HEK293 (cell line): ENCODE measurements around the gene NCKAP5.

Experiments used
- BCL11A ChIP-seq: fragments of 450-650 bp; formaldehyde crosslinking; IDR thresholded peaks from 2 replicates; pipeline ENCODE4 v1.5.1; 2016; ENCODE audit warnings: low read depth, missing biosample characterization, missing genetic modification characterization
- HOXA7 ChIP-seq: sonication (generic); formaldehyde crosslinking; IDR thresholded peaks from 2 replicates; pipeline ENCODE4 v1.8.1; 2022; ENCODE audit warnings: missing genetic modification reagents, borderline replicate concordance
- KLF16 ChIP-seq: fragments of 450-650 bp; formaldehyde crosslinking; IDR thresholded peaks from 2 replicates; pipeline ENCODE4 v1.5.1; 2017; ENCODE audit warnings: missing biosample characterization, missing genetic modification characterization
- RBAK ChIP-seq: fragments of 450-650 bp; formaldehyde crosslinking; IDR thresholded peaks from 2 replicates; pipeline ENCODE4 v1.5.1; 2016; ENCODE audit warnings: missing biosample characterization, missing genetic modification characterization
- ZFHX2 ChIP-seq: fragments of 450-650 bp; formaldehyde crosslinking; conservative IDR thresholded peaks from 2 replicates; pipeline ENCODE4 v1.5.1; 2016; ENCODE audit warnings: missing biosample characterization, missing genetic modification characterization
- ZNF146 ChIP-seq: fragments of 450-650 bp; formaldehyde crosslinking; IDR thresholded peaks from 2 replicates; pipeline ENCODE4 v1.5.1; 2016; ENCODE audit warnings: missing biosample characterization, missing genetic modification characterization
- ZNF23 ChIP-seq: fragments of 450-650 bp; formaldehyde crosslinking; IDR thresholded peaks from 2 replicates; pipeline ENCODE4 v1.5.1; 2016; ENCODE audit warnings: missing biosample characterization, missing genetic modification characterization, borderline replicate concordance
- ZNF558 ChIP-seq: fragments of 450-650 bp; formaldehyde crosslinking; IDR thresholded peaks from 2 replicates; pipeline ENCODE4 v1.5.1; 2016; ENCODE audit warnings: missing biosample characterization, missing genetic modification characterization
- ZNF707 ChIP-seq: fragments of 450-650 bp; formaldehyde crosslinking; IDR thresholded peaks from 2 replicates; pipeline ENCODE4 v1.5.1; 2016; ENCODE audit warnings: missing biosample characterization, missing genetic modification characterization
- ZNF777 ChIP-seq: fragments of 450-650 bp; formaldehyde crosslinking; IDR thresholded peaks from 2 replicates; pipeline ENCODE4 v1.5.1; 2017; ENCODE audit warnings: missing biosample characterization, missing genetic modification characterization, borderline replicate concordance
- TF ChIP-seq, protein P1 (sequence below): fragments of 450-650 bp; formaldehyde crosslinking; IDR thresholded peaks from 2 replicates; pipeline ENCODE4 v1.5.1; 2016; ENCODE audit warnings: missing biosample characterization, missing genetic modification characterization
- TF ChIP-seq, protein P2 (sequence below): fragments of 450-650 bp; formaldehyde crosslinking; IDR thresholded peaks from 2 replicates; pipeline ENCODE4 v1.5.1; 2016; ENCODE audit warnings: missing biosample characterization, missing genetic modification characterization
- TF ChIP-seq, protein P3 (sequence below): fragments of 450-650 bp; formaldehyde crosslinking; IDR thresholded peaks from 2 replicates; pipeline ENCODE4 v1.5.1; 2016; ENCODE audit warnings: missing biosample characterization, missing genetic modification characterization
- TF ChIP-seq, protein P4 (sequence below): fragments of 450-650 bp; formaldehyde crosslinking; IDR thresholded peaks from 2 replicates; pipeline ENCODE4 v1.5.1; 2016; ENCODE audit warnings: missing biosample characterization, missing genetic modification characterization

DNA sequence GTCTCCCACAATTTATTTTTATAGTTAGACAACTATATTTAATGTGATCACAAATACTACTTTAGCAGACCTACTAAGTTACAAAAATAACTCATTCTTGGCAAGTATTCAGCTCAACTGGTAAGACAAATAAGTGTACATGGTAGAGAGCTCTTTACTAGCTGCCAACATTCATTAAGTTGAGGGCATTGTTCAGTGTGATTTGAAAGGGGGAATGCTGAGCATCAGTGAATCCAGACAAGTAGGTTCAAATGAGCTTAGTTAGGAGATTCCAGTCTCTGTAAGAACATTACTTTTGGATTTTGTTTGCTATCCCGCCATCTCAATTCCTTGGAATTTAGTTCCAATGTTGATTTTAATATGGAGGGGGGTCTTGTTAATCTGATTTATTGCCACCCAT is 710.9 kb downstream of the NCKAP5 start:
- TF ChIP-seq, protein P1, sequence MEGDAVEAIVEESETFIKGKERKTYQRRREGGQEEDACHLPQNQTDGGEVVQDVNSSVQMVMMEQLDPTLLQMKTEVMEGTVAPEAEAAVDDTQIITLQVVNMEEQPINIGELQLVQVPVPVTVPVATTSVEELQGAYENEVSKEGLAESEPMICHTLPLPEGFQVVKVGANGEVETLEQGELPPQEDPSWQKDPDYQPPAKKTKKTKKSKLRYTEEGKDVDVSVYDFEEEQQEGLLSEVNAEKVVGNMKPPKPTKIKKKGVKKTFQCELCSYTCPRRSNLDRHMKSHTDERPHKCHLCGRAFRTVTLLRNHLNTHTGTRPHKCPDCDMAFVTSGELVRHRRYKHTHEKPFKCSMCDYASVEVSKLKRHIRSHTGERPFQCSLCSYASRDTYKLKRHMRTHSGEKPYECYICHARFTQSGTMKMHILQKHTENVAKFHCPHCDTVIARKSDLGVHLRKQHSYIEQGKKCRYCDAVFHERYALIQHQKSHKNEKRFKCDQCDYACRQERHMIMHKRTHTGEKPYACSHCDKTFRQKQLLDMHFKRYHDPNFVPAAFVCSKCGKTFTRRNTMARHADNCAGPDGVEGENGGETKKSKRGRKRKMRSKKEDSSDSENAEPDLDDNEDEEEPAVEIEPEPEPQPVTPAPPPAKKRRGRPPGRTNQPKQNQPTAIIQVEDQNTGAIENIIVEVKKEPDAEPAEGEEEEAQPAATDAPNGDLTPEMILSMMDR, result no peak
- TF ChIP-seq ZNF777 (tag by site-specific recombination) (no peak), ZNF707 (no peak), ZNF146 (tag by site-specific recombination) (no peak), HOXA7 (CRISPR knock-in tag) (no peak), RBAK (tag by site-specific recombination) (no peak), ZNF23 (no peak), BCL11A (tag by site-specific recombination) (no peak), ZFHX2 (tag by site-specific recombination) (no peak), ZNF558 (tag by site-specific recombination) (no peak), KLF16 (tag by site-specific recombination) (no peak)
- TF ChIP-seq, protein P2, sequence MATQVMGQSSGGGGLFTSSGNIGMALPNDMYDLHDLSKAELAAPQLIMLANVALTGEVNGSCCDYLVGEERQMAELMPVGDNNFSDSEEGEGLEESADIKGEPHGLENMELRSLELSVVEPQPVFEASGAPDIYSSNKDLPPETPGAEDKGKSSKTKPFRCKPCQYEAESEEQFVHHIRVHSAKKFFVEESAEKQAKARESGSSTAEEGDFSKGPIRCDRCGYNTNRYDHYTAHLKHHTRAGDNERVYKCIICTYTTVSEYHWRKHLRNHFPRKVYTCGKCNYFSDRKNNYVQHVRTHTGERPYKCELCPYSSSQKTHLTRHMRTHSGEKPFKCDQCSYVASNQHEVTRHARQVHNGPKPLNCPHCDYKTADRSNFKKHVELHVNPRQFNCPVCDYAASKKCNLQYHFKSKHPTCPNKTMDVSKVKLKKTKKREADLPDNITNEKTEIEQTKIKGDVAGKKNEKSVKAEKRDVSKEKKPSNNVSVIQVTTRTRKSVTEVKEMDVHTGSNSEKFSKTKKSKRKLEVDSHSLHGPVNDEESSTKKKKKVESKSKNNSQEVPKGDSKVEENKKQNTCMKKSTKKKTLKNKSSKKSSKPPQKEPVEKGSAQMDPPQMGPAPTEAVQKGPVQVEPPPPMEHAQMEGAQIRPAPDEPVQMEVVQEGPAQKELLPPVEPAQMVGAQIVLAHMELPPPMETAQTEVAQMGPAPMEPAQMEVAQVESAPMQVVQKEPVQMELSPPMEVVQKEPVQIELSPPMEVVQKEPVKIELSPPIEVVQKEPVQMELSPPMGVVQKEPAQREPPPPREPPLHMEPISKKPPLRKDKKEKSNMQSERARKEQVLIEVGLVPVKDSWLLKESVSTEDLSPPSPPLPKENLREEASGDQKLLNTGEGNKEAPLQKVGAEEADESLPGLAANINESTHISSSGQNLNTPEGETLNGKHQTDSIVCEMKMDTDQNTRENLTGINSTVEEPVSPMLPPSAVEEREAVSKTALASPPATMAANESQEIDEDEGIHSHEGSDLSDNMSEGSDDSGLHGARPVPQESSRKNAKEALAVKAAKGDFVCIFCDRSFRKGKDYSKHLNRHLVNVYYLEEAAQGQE (tag by site-specific recombination), result no peak
- TF ChIP-seq, protein P3, sequence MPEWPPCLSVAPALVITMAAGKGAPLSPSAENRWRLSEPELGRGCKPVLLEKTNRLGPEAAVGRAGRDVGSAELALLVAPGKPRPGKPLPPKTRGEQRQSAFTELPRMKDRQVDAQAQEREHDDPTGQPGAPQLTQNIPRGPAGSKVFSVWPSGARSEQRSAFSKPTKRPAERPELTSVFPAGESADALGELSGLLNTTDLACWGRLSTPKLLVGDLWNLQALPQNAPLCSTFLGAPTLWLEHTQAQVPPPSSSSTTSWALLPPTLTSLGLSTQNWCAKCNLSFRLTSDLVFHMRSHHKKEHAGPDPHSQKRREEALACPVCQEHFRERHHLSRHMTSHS, result no peak
- TF ChIP-seq, protein P4, sequence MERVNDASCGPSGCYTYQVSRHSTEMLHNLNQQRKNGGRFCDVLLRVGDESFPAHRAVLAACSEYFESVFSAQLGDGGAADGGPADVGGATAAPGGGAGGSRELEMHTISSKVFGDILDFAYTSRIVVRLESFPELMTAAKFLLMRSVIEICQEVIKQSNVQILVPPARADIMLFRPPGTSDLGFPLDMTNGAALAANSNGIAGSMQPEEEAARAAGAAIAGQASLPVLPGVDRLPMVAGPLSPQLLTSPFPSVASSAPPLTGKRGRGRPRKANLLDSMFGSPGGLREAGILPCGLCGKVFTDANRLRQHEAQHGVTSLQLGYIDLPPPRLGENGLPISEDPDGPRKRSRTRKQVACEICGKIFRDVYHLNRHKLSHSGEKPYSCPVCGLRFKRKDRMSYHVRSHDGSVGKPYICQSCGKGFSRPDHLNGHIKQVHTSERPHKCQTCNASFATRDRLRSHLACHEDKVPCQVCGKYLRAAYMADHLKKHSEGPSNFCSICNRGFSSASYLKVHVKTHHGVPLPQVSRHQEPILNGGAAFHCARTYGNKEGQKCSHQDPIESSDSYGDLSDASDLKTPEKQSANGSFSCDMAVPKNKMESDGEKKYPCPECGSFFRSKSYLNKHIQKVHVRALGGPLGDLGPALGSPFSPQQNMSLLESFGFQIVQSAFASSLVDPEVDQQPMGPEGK (tag by site-specific recombination), result no peak
